ENCODE data around the gene PSMC6. TPM values are rescaled to one million over a fixed set of nuclear protein-coding genes. Genes with fewer than 3 reads are reported as not detected.
"Not testable (repeated sequence)": the region's sequence is repeated elsewhere in the genome, so short reads cannot be mapped to it uniquely, and the experiment has no call there.

PSMC6 gene
- total RNA-seq, 1 experiment from 2014 or later = 116 TPM

- Histone ChIP-seq H3K4me3 (no peak overlapping the region), H3K9me3 (no peaks in the 10 kb centered on the region), H3K36me3 (peaks cover 3% of the 10 kb centered on the region; the same call in 1 of the 2 replicates), H3K27me3 (no peaks in the 10 kb centered on the region)
- no peak for DNase-seq
These were observed 34.9 kb downstream of the PSMC6 start for GRCh38 chr14:52741865-52742264.

DNA sequence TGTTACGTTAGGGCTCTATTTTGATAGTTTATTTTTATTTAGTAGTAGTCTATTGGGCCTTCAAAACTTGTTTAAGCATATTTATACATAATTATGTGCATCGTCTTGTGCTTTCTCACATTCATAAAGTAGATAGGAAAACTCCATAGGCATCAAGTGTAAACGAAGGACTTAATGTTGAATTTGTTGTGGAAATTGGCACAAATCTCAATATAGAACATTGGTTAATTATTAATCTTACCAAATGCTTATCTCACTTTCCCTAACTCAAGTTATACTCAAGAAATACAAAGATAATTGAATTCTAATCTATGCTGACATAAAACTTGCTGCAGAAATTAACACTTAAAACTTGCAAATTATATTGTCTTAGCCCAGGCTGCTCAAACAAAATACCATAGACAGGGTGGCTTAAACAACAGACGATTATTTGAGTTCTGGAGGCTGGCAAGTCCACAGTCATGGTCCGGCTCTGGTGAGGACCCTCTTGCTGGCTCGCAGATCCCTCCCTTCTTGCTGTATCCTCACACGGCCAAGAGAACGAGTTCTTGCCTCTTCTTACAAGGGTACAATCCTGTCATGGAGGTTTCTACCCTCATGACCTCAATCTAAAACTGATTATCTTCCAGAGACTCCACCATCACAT lies 41.8 kb downstream of the PSMC6 start:
- H3K9me3 ChIP-seq = no peaks in the 10 kb centered on the region
- DNase-seq = no peak
- H3K36me3 ChIP-seq = peaks cover 3% of the 10 kb centered on the region; the same call in 1 of the 2 replicates
- no peak overlapping the region for H3K4me3 ChIP-seq
- no peaks in the 10 kb centered on the region for H3K27me3 ChIP-seq

- DNase-seq = no peak
- no peaks in the 10 kb centered on the region for H3K36me3 ChIP-seq
These were observed 48.8 kb downstream of the PSMC6 start for GRCh38 chr14:52755607-52756316.

DNA sequence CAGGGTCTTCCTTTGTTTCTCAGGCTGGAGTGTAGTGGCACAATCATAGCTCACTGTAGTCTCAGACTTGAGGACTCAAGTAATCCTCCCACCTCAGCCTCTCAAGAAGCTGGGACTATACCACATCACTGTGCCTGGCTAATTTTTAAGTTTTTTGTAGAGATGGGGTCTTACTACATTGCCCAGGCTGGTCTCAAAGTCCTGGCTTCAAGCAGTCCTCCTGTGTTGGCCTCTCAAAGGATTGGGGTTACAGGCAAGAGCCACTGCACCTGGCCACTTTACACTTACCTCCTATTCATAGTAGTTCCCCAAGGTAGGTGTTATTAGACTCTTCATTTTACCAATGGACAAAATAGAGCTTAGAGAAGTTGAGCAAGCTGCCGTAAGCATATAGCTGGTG lies 52.1 kb downstream of the PSMC6 start:
- Histone ChIP-seq H3K36me3 (no peaks in the 10 kb centered on the region), H3K27me3 (no peaks in the 10 kb centered on the region), H3K4me3 (no peak overlapping the region), H3K9me3 (no peaks in the 10 kb centered on the region)
- DNase-seq = no peak

More at GRCh38 chr14:52755607-52756316, 48.8 kb downstream of the PSMC6 start:
- Histone ChIP-seq H3K9me3 (no peaks in the 10 kb centered on the region), H3K4me3 (no peak overlapping the region), H3K27me3 (no peaks in the 10 kb centered on the region)

DNA sequence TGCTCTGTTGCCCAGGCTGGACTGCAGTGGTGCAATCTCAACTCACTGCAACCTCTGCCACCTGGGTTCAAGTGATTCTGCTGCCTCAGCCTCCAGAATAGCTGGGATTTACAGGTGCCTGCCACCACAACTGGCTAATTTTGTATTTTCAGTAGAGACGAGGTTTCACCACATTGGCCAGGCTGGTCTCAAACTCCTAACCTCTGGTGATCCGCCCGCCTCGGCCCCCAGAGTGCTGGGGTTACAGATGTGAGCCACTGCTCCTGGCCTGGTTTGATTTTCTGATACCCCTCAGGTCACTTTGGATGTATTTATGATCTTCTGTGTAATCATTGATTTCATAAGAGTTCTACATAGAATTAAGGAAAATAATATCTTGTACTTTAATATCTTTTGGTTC lies 55.9 kb downstream of the PSMC6 start:
- not testable (repeated sequence) for H3K4me3 ChIP-seq, H3K36me3 ChIP-seq

GRCh38 chr14:52767058-52767833 lies 60.2 kb downstream of the PSMC6 start:
- no peaks in the 10 kb centered on the region; the same call in 1 of the 2 replicates for H3K36me3 ChIP-seq

More for the DNA sequence above, 55.9 kb downstream of the PSMC6 start:
- not testable (repeated sequence) for H3K9me3 ChIP-seq, DNase-seq, H3K27me3 ChIP-seq

DNA sequence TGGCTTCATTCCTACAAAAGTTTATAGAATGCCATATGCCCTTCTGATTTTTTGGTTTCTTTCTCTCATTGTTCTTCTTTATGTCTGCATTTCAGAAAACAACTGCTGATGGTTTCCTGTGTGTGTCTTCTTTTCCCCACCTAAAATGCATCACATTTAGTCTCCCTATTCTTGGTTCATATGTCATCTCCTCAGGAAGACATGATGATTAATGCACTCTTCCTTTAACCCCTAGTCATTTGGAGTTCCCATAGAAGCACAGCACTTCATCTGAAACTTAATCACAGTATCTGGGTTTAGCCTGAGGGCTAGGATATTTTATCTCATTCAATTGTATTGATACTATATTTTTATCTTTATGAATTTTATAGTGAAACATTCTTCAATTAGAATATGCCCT lies 62.9 kb downstream of the PSMC6 start:
- H3K36me3 ChIP-seq = no peaks in the 10 kb centered on the region; the same call in 1 of the 2 replicates
- no peaks in the 10 kb centered on the region for H3K27me3 ChIP-seq
- DNase-seq = no peak
- no peaks in the 10 kb centered on the region for H3K9me3 ChIP-seq
- H3K4me3 ChIP-seq = no peak overlapping the region

More at GRCh38 chr14:52767058-52767833, 60.2 kb downstream of the PSMC6 start:
- H3K27me3 ChIP-seq = no peaks in the 10 kb centered on the region
- no peak overlapping the region for H3K4me3 ChIP-seq
- H3K9me3 ChIP-seq = no peaks in the 10 kb centered on the region
- no peak for DNase-seq

GRCh38 chr14:52776816-52777215 lies 69.8 kb downstream of the PSMC6 start:
- H3K27me3 ChIP-seq = no peaks in the 10 kb centered on the region
- H3K4me3 ChIP-seq = no peak overlapping the region
- no peaks in the 10 kb centered on the region for H3K9me3 ChIP-seq
- DNase-seq = no peak
- peaks cover 50% of the 10 kb centered on the region for H3K36me3 ChIP-seq

Other genes starting within 250 kb of the PSMC6 start
- 0.37 and 1.9 TPM in 2 replicates for gene TXNDC16, start 154.7 kb upstream of the PSMC6 start, total RNA-seq (2014; rRNA removed; shearing (Covaris generic); ENCODE audit: low replicate concordance)
- 0.81 and 1.1 TPM in 2 replicates for gene GPR137C, start 154.4 kb upstream of the PSMC6 start, total RNA-seq (2014; rRNA removed; shearing (Covaris generic); ENCODE audit: low replicate concordance)
- gene ERO1A, start 11.6 kb upstream of the PSMC6 start, total RNA-seq (2014; rRNA removed; shearing (Covaris generic); ENCODE audit: low replicate concordance) = 42.8 and 43.4 TPM in 2 replicates
- gene STYX, start 23.0 kb downstream of the PSMC6 start, total RNA-seq (2014; rRNA removed; shearing (Covaris generic); ENCODE audit: low replicate concordance) = 12.1 and 23.7 TPM in 2 replicates
- gene GNPNAT1, start 84.4 kb downstream of the PSMC6 start, total RNA-seq (2014; rRNA removed; shearing (Covaris generic); ENCODE audit: low replicate concordance) = 37.6 and 84.2 TPM in 2 replicates
- gene FERMT2, start 243.8 kb downstream of the PSMC6 start, total RNA-seq (2014; rRNA removed; shearing (Covaris generic); ENCODE audit: low replicate concordance) = 67.7 and 87.8 TPM in 2 replicates